ENCODE data around the gene SNAPC2.
"Not testable (repeated sequence)": the region's sequence is repeated elsewhere in the genome, so short reads cannot be mapped to it uniquely, and the experiment has no call there.

Gene SNAPC2

DNA sequence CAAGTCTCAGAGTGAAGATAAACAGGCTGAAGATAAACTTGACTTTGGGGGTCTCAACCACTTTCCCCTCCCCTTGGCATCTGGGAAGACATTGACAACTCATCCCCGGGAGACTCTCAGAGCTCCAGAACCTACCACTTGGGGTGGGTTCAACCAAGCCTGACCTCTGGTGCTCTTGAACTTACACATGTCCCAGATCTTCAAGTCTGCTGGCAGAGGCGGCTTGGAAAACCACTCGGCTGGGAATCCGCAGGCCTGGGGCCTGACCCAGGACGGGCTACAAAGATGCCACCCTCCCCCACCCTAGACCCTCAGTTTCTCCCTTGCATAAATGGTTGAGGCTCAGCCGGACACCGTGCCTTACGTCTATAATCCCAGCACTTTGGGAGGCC is 31.3 kb upstream of the SNAPC2 start:
- ATAC-seq (ENCODE audit: low read depth) (no peak), DNase-seq (ENCODE audit: low spot score) (no peak)
- no peaks in the 10 kb centered on the region for H3K27me3 ChIP-seq (ENCODE audit: insufficient read depth, poor library complexity, severe bottlenecking)
- no peak overlapping the region for H3K27ac ChIP-seq (ENCODE audit: poor library complexity, severe bottlenecking)
- peak overlapping the region; percentile 52 for H3K4me3 ChIP-seq (ENCODE audit: severe bottlenecking)
- TF ChIP-seq CTCF (IDR thresholded peaks at IDR 0.05; ENCODE audit: poor library complexity, severe bottlenecking), result no peak
- H3K4me1 ChIP-seq (ENCODE audit: insufficient read depth, poor library complexity, severe bottlenecking), result no peaks in the 10 kb centered on the region
- no peaks in the 10 kb centered on the region for H3K9me3 ChIP-seq (ENCODE audit: severe bottlenecking)
- no peaks in the 10 kb centered on the region; the same call in 1 of the 2 replicates for H3K36me3 ChIP-seq (ENCODE audit: low read depth)

GRCh38 chr19:7893362-7894101 is 26.6 kb upstream of the SNAPC2 start:
- not testable (repeated sequence) for H3K4me3 ChIP-seq (ENCODE audit: severe bottlenecking); H3K27me3 ChIP-seq (ENCODE audit: insufficient read depth, poor library complexity, severe bottlenecking); H3K36me3 ChIP-seq (ENCODE audit: low read depth); H3K9me3 ChIP-seq (ENCODE audit: severe bottlenecking); ATAC-seq (ENCODE audit: low read depth); DNase-seq (ENCODE audit: low spot score)
- peak overlapping the region; percentile 50 for H3K27ac ChIP-seq (ENCODE audit: poor library complexity, severe bottlenecking)
- peaks cover 14% of the 10 kb centered on the region for H3K4me1 ChIP-seq (ENCODE audit: insufficient read depth, poor library complexity, severe bottlenecking)

- peak overlapping the region; percentile 50 for H3K27ac ChIP-seq (ENCODE audit: poor library complexity, severe bottlenecking)
- no peak overlapping the region for H3K4me3 ChIP-seq (ENCODE audit: severe bottlenecking)
- TF ChIP-seq CTCF (IDR thresholded peaks at IDR 0.05; ENCODE audit: poor library complexity, severe bottlenecking), result no peak
- H3K4me1 ChIP-seq (ENCODE audit: insufficient read depth, poor library complexity, severe bottlenecking), result peaks cover 14% of the 10 kb centered on the region
- H3K27me3 ChIP-seq (ENCODE audit: insufficient read depth, poor library complexity, severe bottlenecking), result no peaks in the 10 kb centered on the region
- H3K9me3 ChIP-seq (ENCODE audit: severe bottlenecking), result no peaks in the 10 kb centered on the region
- DNase-seq (ENCODE audit: low spot score), result no peak
- ATAC-seq (ENCODE audit: low read depth), result peak; percentile 81
- peaks cover 13% of the 10 kb centered on the region for H3K36me3 ChIP-seq (ENCODE audit: low read depth)
Observed at GRCh38 chr19:7894612-7895309, 25.4 kb upstream of the SNAPC2 start.

GRCh38 chr19:7895565-7895964 is 24.6 kb upstream of the SNAPC2 start:
- ATAC-seq (ENCODE audit: low read depth) (no peak), DNase-seq (ENCODE audit: low spot score) (no peak)
- H3K9me3 ChIP-seq (ENCODE audit: severe bottlenecking), result no peaks in the 10 kb centered on the region
- TF ChIP-seq CTCF (IDR thresholded peaks at IDR 0.05; ENCODE audit: poor library complexity, severe bottlenecking), result no peak
- peak overlapping the region; percentile 50 for H3K27ac ChIP-seq (ENCODE audit: poor library complexity, severe bottlenecking)
- no peaks in the 10 kb centered on the region for H3K27me3 ChIP-seq (ENCODE audit: insufficient read depth, poor library complexity, severe bottlenecking)
- H3K36me3 ChIP-seq (ENCODE audit: low read depth), result peaks cover 13% of the 10 kb centered on the region
- no peak overlapping the region for H3K4me3 ChIP-seq (ENCODE audit: severe bottlenecking)
- peaks cover 14% of the 10 kb centered on the region for H3K4me1 ChIP-seq (ENCODE audit: insufficient read depth, poor library complexity, severe bottlenecking)

GRCh38 chr19:7897292-7897691 is 22.8 kb upstream of the SNAPC2 start:
- Histone ChIP-seq H3K27ac (ENCODE audit: poor library complexity, severe bottlenecking) (no peak overlapping the region), H3K4me1 (ENCODE audit: insufficient read depth, poor library complexity, severe bottlenecking) (peaks cover 19% of the 10 kb centered on the region), H3K27me3 (ENCODE audit: insufficient read depth, poor library complexity, severe bottlenecking) (no peaks in the 10 kb centered on the region), H3K4me3 (ENCODE audit: severe bottlenecking) (no peak overlapping the region), H3K9me3 (ENCODE audit: severe bottlenecking) (no peaks in the 10 kb centered on the region), H3K36me3 (ENCODE audit: low read depth) (peaks cover 13% of the 10 kb centered on the region)
- no peak for TF ChIP-seq CTCF (IDR thresholded peaks at IDR 0.05; ENCODE audit: poor library complexity, severe bottlenecking)
- no peak for ATAC-seq (ENCODE audit: low read depth)
- no peak for DNase-seq (ENCODE audit: low spot score)

All from RWPE2 (cell line).